ENCODE data around the gene EFNB2.

Gene EFNB2

GRCh38 chr13:106449096-106449495 is 86.4 kb downstream of the EFNB2 start:
- no peak for DNase-seq (ENCODE audit: low read depth)

- no peak for DNase-seq (ENCODE audit: low read depth)
Measured at GRCh38 chr13:106445996-106446395, 89.5 kb downstream of the EFNB2 start.

GRCh38 chr13:106443607-106444322 is 91.7 kb downstream of the EFNB2 start:
- no peak for DNase-seq (ENCODE audit: low read depth)

DNA sequence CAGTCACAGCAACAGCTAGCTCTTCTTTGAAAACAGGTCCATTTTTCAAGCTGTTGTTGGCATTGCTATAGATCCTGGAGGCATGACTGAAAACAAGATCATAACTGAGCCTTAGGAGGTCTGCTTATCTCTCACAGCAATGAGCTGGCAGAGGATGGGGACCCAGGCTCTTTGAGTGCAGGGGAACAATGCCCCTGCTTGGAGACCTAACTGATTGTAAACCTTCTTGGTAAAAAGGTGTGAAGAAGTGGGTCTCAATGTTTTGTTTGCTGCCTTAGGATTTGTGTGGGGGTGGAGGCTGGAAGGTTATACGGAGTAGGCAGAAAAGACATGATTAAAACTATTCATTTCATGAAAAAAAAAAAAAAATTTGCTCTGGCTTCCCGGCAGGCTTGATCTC is 94.6 kb downstream of the EFNB2 start:
- DNase-seq (ENCODE audit: low read depth): no peak
